Naive B cell (primary cell): Measurements from ENCODE around the gene MFAP3. TPM values are rescaled to one million over a fixed set of nuclear protein-coding genes. Genes with fewer than 3 reads are reported as not detected.
A peak's percentile ranks its signal among the peaks of the same experiment; 100 is the strongest.

Source experiments
- ATAC-seq, 2 donors: fragments of 150-1000 bp; cut with Tn5 transposase; 2 replicates each; pipeline ENCODE4 v1.10.0; 2021; ENCODE audit warnings: low read depth in 2 of 2, mild to moderate bottlenecking in 2 of 2, moderate library complexity in 2 of 2
- DNase-seq: peaks from one replicate; pipeline ENCODE4 v3.0.0; 2022
- H3K27ac Mint-ChIP-seq, 6 donors: one replicate each; pipeline ENCODE4 v1.8.0; 2020 to 2022; ENCODE audit warnings: mild to moderate bottlenecking in 6 of 6, mixed read lengths in 6 of 6, moderate library complexity in 5 of 6, inconsistent platforms in 2 of 6
- H3K27me3 Mint-ChIP-seq, 3 donors: one replicate each; pipeline ENCODE4 v1.8.0; 2021 to 2022; ENCODE audit warnings: mixed read lengths in 3 of 3, mild to moderate bottlenecking in 1 of 3
- H3K36me3 Mint-ChIP-seq, 2 donors: one replicate each; pipeline ENCODE4 v1.8.0; 2020 to 2022; ENCODE audit warnings: mixed read lengths in 2 of 2, inconsistent platforms in 1 of 2, mild to moderate bottlenecking in 1 of 2
- H3K4me1 Mint-ChIP-seq, 3 donors: one replicate each; pipeline ENCODE4 v1.8.0; 2020 to 2022; ENCODE audit warnings: mixed read lengths in 3 of 3, inconsistent platforms in 1 of 3, mild to moderate bottlenecking in 1 of 3, moderate library complexity in 1 of 3
- H3K4me3 Mint-ChIP-seq, 8 donors: one replicate each; pipeline ENCODE4 v1.8.0; 2020 to 2022; ENCODE audit warnings: mild to moderate bottlenecking in 8 of 8, mixed read lengths in 8 of 8, moderate library complexity in 8 of 8, inconsistent platforms in 2 of 8
- H3K9me3 Mint-ChIP-seq, 7 donors: one replicate each; pipeline ENCODE4 v1.8.0; 2020 to 2022; ENCODE audit warnings: mixed read lengths in 7 of 7, mild to moderate bottlenecking in 5 of 7, inconsistent platforms in 2 of 7, moderate library complexity in 1 of 7
- polyA plus RNA-seq, 6 donors: library from polyadenylated mRNA; unstranded; fragments of 300-500 nt; fragmentation: Illumina TruSeq; gene quantifications; one replicate each; pipeline ENCODE4 v1.2.3, GENCODE V29; 2021; ENCODE audit warnings: low read depth in 6 of 6

Gene MFAP3
- polyA plus RNA-seq, 6 donors from 2014 or later = 5.3 to 16.7 (median 6.5) TPM

- DNase-seq = no peak
- peaks cover 4 to 10% (median 9%) of the 10 kb centered on the region in 3 donors for H3K4me1 Mint-ChIP-seq
- no peaks in the 10 kb centered on the region for H3K9me3 Mint-ChIP-seq
- no peak overlapping the region for H3K4me3 Mint-ChIP-seq
- no peak overlapping the region for H3K27ac Mint-ChIP-seq
- H3K27me3 Mint-ChIP-seq = no peaks in the 10 kb centered on the region
- peaks cover 26 to 33% of the 10 kb centered on the region in 2 donors for H3K36me3 Mint-ChIP-seq
- ATAC-seq = no peak
Observed at GRCh38 chr5:154031937-154032489, 6.8 kb upstream of the MFAP3 start.

DNA sequence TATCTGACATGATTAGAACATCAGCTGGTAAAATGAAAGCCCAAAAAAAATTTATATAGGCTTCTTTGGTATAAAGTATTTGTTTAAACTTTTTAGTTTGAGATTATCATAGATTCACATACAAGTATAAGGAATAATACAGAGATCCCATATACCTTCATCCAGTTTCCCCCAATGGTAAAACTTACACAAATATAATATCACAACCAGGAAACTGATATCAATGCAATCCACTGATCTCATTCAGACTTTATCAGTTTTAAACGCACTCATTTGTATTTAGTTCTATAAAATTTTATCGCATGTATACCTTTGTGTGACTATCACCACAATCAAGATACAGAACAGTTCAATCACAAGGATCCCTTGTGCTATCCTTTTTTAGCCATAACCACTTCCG, 3.8 kb upstream of the MFAP3 start:
- Mint-ChIP-seq H3K4me3 (no peak overlapping the region), H3K36me3 (peaks cover 16 to 25% of the 10 kb centered on the region in 2 donors), H3K4me1 (peaks cover 22 to 33% (median 28%) of the 10 kb centered on the region in 3 donors), H3K27ac (no peak overlapping the region), H3K9me3 (no peaks in the 10 kb centered on the region), H3K27me3 (no peaks in the 10 kb centered on the region)
- no peak for DNase-seq
- ATAC-seq = no peak

DNA sequence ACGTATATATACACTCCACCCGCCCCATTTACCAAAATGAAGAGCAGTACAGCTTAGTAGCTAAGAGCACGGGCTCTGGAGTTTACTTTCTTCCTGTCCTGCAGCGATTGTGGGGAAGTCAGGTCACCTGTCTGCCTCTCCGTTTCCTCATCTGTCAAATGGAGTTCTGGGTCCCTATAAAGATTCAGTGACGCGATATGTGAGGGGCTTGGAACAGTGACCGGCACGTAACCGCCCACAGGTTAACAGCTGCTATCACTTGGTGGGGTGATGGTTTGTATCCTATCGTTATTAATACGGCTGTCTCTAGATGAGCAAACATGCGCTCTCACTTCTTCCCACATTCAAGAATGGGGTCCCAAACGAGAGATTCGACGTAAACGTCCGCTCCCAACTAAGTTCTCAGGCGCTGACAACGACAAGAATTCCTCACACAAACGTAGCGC, 483 bp upstream of the MFAP3 start:
- Mint-ChIP-seq H3K4me1 (peaks cover 24 to 42% (median 39%) of the 10 kb centered on the region in 3 donors), H3K9me3 (no peaks in the 10 kb centered on the region), H3K27me3 (no peaks in the 10 kb centered on the region), H3K27ac (peak overlapping the region; percentile 93 to 99 (median 98)), H3K36me3 (peaks cover 0 to under 1% of the 10 kb centered on the region in 2 donors), H3K4me3 (peak overlapping the region; percentile 94 to 99 (median 98))
- ATAC-seq (peak; percentile 50 to 51), DNase-seq (peak; percentile 44)

GRCh38 chr5:154039458-154039829, 677 bp downstream of the MFAP3 start:
- peak overlapping the region; percentile 93 to 99 (median 98) for H3K27ac Mint-ChIP-seq
- peaks cover 30 to 51% (median 42%) of the 10 kb centered on the region in 3 donors for H3K4me1 Mint-ChIP-seq
- no peak for DNase-seq
- no peaks in the 10 kb centered on the region for H3K9me3 Mint-ChIP-seq
- no peak for ATAC-seq
- H3K27me3 Mint-ChIP-seq = no peaks in the 10 kb centered on the region
- no peaks in the 10 kb centered on the region for H3K36me3 Mint-ChIP-seq
- H3K4me3 Mint-ChIP-seq = peak overlapping the region; percentile 94 to 99 (median 98)

DNA sequence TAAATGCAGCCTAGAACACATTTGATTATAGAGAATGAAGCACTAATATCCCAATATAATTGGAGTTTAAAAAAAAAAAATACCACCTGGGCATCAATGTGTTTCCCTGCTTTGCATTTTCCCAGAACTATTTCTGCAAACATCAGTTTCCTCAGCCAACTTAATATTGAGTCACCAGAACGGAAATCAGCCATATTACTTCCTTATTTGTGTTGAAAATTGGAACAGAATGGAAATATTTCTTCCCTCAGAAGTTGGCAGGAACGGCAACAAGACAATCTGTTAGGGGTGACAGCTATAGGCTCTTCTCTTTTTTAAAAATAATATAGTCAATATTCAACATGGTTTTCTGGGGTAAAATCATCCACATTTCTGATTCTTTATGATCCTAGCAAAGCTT, 4.0 kb downstream of the MFAP3 start:
- Mint-ChIP-seq H3K27ac (peak overlapping the region in 1 of 6 donors; percentile 82), H3K36me3 (peaks cover 4 to 9% of the 10 kb centered on the region in 2 donors), H3K4me1 (peaks cover 36 to 62% (median 37%) of the 10 kb centered on the region in 3 donors), H3K27me3 (no peaks in the 10 kb centered on the region), H3K4me3 (peak overlapping the region in 1 of 8 donors; percentile 31), H3K9me3 (no peaks in the 10 kb centered on the region)
- ATAC-seq (no peak), DNase-seq (no peak)

DNA sequence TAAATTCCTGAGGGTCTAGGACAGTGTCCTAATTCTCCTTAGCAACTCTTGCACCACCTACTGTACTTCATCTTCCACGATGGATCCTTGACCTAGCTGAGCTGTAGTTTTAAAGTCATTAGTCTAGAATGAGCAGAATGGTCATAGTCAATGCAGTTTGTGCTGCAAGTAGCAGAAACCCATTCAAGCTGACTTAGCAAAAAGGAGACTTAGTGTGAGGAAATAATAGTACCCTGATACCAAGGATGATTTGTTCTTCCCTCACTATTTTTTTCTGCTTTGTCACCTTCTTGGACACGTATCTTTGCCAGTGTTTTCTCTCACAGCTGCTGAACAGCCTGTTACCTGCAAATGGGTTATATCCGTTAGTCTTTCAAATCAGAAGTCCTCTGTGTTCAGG, 5.3 kb downstream of the MFAP3 start:
- Mint-ChIP-seq H3K27ac (no peak overlapping the region), H3K27me3 (no peaks in the 10 kb centered on the region), H3K4me3 (peak overlapping the region in 1 of 8 donors; percentile 64), H3K9me3 (no peaks in the 10 kb centered on the region), H3K4me1 (peaks cover 23 to 57% (median 32%) of the 10 kb centered on the region in 3 donors), H3K36me3 (peaks cover 4 to 9% of the 10 kb centered on the region in 2 donors)
- DNase-seq = no peak
- no peak for ATAC-seq

DNA sequence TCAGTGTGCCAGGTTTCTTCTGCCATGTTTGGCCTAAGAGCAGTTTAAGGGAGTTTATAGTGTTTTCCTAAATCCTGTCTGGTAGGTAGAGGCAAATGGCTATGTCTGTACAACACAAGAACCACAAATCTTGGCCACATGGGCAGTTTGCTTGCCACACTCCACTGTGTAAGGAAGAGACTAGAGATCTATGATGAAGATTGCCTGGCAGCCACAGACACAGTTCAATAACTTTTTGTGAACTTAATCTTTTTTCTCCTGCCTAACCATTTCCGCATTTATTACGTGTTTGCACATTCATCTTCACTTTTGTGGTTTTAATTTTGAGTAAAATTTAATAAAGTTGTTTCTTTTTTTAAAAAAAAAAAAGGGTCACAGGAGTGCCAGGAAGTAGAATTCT, 5.8 kb downstream of the MFAP3 start:
- H3K36me3 Mint-ChIP-seq = peaks cover 4 to 9% of the 10 kb centered on the region in 2 donors
- H3K4me1 Mint-ChIP-seq = peaks cover 18 to 52% (median 27%) of the 10 kb centered on the region in 3 donors
- no peak for ATAC-seq
- DNase-seq = no peak
- peak overlapping the region in 1 of 8 donors; percentile 64 for H3K4me3 Mint-ChIP-seq
- no peak overlapping the region for H3K27ac Mint-ChIP-seq
- H3K9me3 Mint-ChIP-seq = no peaks in the 10 kb centered on the region
- no peaks in the 10 kb centered on the region for H3K27me3 Mint-ChIP-seq

GRCh38 chr5:154046486-154046885, 7.7 kb downstream of the MFAP3 start:
- Mint-ChIP-seq H3K4me1 (peaks cover 13 to 45% (median 22%) of the 10 kb centered on the region in 3 donors), H3K27me3 (no peaks in the 10 kb centered on the region), H3K36me3 (peaks cover 4 to 9% of the 10 kb centered on the region in 2 donors), H3K4me3 (peak overlapping the region in 2 of 8 donors; percentile 11 to 61), H3K9me3 (no peaks in the 10 kb centered on the region), H3K27ac (no peak overlapping the region)
- ATAC-seq (no peak), DNase-seq (no peak)

DNA sequence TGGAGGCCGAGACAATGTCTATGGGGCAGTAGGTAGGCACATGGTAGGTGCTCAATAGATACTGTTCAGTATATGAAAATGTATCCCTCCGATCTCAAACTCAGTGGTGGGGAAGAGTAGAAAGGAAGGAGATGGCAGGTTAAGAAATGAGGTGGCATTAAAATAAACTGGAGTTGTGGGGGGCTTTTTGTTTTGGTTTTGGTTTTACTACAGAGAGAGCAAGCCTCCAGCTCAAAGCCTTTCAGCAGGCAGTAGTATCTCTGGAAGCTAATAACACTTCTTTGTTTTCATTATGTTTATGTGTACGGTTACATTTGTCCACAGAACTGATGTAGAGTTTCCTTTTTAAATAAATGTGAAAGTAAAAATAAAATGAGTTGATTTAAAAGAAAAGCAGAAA, 8.6 kb downstream of the MFAP3 start:
- ATAC-seq (no peak), DNase-seq (no peak)
- H3K9me3 Mint-ChIP-seq = no peaks in the 10 kb centered on the region
- H3K27ac Mint-ChIP-seq = no peak overlapping the region
- peaks cover 8 to 37% (median 22%) of the 10 kb centered on the region in 3 donors for H3K4me1 Mint-ChIP-seq
- no peak overlapping the region for H3K4me3 Mint-ChIP-seq
- H3K27me3 Mint-ChIP-seq = no peaks in the 10 kb centered on the region
- H3K36me3 Mint-ChIP-seq = peaks cover 4 to 9% of the 10 kb centered on the region in 2 donors

DNA sequence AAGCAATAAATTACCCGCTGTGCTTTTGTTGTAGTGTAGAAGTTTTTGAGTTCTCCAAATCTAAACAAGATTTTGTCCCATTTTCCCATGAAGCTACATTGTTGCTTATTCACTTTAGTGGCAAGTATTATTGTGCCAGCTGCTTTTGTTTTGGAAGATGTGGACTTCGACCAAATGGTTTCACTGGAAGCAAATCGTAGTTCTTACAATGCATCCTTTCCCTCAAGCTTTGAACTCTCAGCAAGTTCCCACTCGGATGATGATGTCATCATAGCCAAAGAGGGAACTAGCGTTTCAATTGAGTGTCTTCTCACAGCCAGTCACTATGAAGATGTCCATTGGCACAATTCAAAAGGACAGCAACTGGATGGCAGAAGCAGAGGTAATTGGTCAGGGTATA, 10.9 kb downstream of the MFAP3 start:
- ATAC-seq (no peak), DNase-seq (no peak)
- H3K27me3 Mint-ChIP-seq = no peaks in the 10 kb centered on the region
- H3K9me3 Mint-ChIP-seq = no peaks in the 10 kb centered on the region
- peaks cover 11 to 13% of the 10 kb centered on the region in 2 donors for H3K36me3 Mint-ChIP-seq
- no peak overlapping the region for H3K27ac Mint-ChIP-seq
- H3K4me1 Mint-ChIP-seq = peaks cover 2 to 25% (median 12%) of the 10 kb centered on the region in 3 donors
- no peak overlapping the region for H3K4me3 Mint-ChIP-seq

GRCh38 chr5:154053468-154053867, 14.7 kb downstream of the MFAP3 start:
- no peak overlapping the region for H3K4me3 Mint-ChIP-seq
- no peaks in the 10 kb centered on the region for H3K9me3 Mint-ChIP-seq
- H3K27ac Mint-ChIP-seq = peak overlapping the region in 1 of 6 donors; percentile 24
- ATAC-seq (no peak), DNase-seq (no peak)
- no peaks in the 10 kb centered on the region for H3K27me3 Mint-ChIP-seq
- peaks cover 7 to 13% of the 10 kb centered on the region in 2 donors for H3K36me3 Mint-ChIP-seq
- peaks cover 6 to 10% (median 6%) of the 10 kb centered on the region in 3 donors for H3K4me1 Mint-ChIP-seq

DNA sequence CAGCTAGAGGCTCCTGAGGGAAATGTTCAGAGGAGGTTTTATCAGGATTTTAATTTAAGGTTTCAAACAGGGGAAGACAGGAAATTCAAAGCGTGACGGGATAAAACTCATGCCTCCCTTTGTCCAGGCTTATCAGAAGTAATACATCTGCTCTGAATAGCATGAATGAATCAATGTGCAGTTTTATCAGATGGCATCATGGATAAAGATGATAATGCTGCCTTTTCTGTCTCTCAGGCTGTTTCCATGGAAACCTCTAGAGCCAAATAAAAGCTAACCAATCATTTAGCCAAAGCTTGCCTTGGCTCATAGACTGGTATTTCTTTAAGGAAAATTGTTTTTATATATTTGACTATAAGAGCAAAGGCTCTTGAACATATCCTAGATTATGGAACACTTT, 16.4 kb downstream of the MFAP3 start:
- Mint-ChIP-seq H3K27ac (no peak overlapping the region), H3K27me3 (no peaks in the 10 kb centered on the region), H3K9me3 (no peaks in the 10 kb centered on the region), H3K36me3 (peaks cover 7 to 13% of the 10 kb centered on the region in 2 donors), H3K4me1 (peaks cover 16 to 25% (median 21%) of the 10 kb centered on the region in 3 donors), H3K4me3 (no peak overlapping the region)
- ATAC-seq = no peak
- DNase-seq = no peak

DNA sequence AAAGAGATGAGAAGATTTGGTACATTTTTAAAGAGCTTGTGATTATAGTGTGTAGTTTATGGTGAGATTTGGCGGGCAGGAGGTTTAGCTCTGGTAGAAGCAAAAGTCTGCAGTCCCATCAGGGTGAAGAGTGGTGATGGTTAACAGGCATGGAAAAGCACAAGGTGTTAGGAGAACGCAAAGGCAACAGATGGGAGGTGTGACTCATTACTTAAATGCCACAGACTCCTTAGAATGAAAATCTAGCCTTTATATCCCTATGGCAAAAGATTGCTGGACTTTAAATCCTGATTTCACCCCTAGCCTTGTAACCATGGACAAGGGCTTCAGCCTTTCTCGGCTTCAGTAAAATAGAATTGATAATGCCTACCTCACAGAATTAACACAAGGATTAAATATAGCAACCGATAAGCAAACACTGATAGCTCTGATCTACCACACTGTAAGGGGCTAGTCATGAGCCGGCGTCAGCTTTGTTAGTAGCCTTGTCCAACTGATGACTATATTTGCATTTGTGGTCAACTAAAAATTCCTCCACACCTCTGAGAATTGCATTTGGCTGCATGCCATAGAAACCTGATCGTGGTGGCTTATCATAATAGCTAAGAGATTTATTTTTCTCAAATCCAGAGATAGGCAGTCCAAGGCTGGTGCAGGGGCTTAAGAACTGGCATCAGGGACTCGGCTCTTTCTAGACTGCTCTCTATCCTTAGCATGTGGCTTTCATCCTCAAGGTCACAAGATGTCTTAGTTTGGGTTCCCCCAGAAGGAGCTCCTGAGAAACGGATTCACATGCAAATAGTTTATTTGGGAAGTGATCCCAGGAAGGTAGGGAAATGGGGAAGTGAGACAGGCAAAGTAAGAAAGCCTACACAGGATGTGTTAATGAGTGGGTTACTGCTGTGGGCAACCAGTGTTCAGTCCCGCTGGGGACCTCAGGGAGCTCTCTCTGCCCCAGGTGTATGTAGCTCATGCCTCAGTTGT, 19.6 kb downstream of the MFAP3 start:
- Mint-ChIP-seq H3K27ac (peak overlapping the region in 1 of 6 donors; percentile 71), H3K4me1 (peaks cover 16 to 25% (median 21%) of the 10 kb centered on the region in 3 donors), H3K4me3 (no peak overlapping the region), H3K36me3 (peaks cover 7 to 8% of the 10 kb centered on the region in 2 donors), H3K9me3 (no peaks in the 10 kb centered on the region), H3K27me3 (no peaks in the 10 kb centered on the region)
- DNase-seq (no peak), ATAC-seq (no peak)
